K562 (cell line): ENCODE measurements around the gene SULT1A1. TPM values are rescaled to one million over a fixed set of nuclear protein-coding genes. Genes with fewer than 3 reads are reported as not detected.

Experiments used
- ATAC-seq: fragments of 200-7000 bp; cut with Tn5 transposase; 3 replicates; pipeline ENCODE4 v1.9.1; 2020; ENCODE audit warnings: moderate library complexity
- BruUV-seq: library from RNA; stranded (reverse); fragments of 400-500 nt; replicated peaks from 2 replicates; lab custom pipeline; 2021; lab: Mats Ljungman, UMichigan
- CTCF ChIA-PET: fragments of 300-600 bp; formaldehyde crosslinking; extraction: SDS; loops from one replicate; lab custom pipeline; 2021; ENCODE audit warnings: low intra/inter-chr PET ratio; lab: Yijun Ruan, JAX
- POLR2A ChIA-PET: fragments of 300-600, 350-650 bp; sonication (Branson Sonifier 250); formaldehyde crosslinking; extraction: SDS; loops from one replicate; lab custom pipeline; 2021; ENCODE audit warnings: antibody characterized with exemption, inconsistent platforms; lab: Yijun Ruan, JAX
- DNase-seq, 4 experiments: peaks; one replicate each; pipeline versions ENCODE4 v3.0.0 to v3.0.0-alpha.2; 2011 to 2018; ENCODE audit warnings: low spot score in 3 of 4, mixed read lengths in 3 of 4; ENCODE audit errors: extremely low read depth in 1 of 4
- FAIRE-seq: peaks from 2 replicates; lab custom pipeline; 2011; peaks lifted over from hg19 to GRCh38; lab: Jason Lieb, UNC
- H2AFZ ChIP-seq: 2 replicates; pipeline ENCODE4 v1.6.0; 2011; ENCODE audit warnings: low read depth, low read length, control low read depth, inconsistent platforms
- H3K27ac ChIP-seq: fragments of 200-600 bp; 3 replicates; pipeline ENCODE4 v1.8.0; 2011; ENCODE audit warnings: low read depth, mild to moderate bottlenecking, control low read depth, inconsistent platforms, low read length, moderate library complexity, mixed read lengths; ENCODE audit errors: extremely low read depth
- H3K27me3 ChIP-seq, 2 experiments: fragments of 300-600 bp in 1 of 2; 2 replicates in 1 of 2; 3 replicates in 1 of 2; pipeline versions ENCODE4 v1.6.0 to v1.8.0; 2011; ENCODE audit warnings: inconsistent platforms in 2 of 2, low read length in 2 of 2, mild to moderate bottlenecking in 1 of 2, mixed read lengths in 1 of 2, moderate library complexity in 1 of 2; ENCODE audit not compliant: control insufficient read depth in 2 of 2, insufficient read depth in 2 of 2
- H3K36me3 ChIP-seq: fragments of 300-600 bp; 3 replicates; pipeline ENCODE4 v1.8.0; 2011; ENCODE audit warnings: mild to moderate bottlenecking, low read length, inconsistent platforms; ENCODE audit not compliant: control insufficient read depth, insufficient read depth
- H3K4me1 ChIP-seq, 2 experiments: fragments of 200-600 bp in 1 of 2; replicated peaks in 1 of 2; 2 replicates in 1 of 2; 3 replicates in 1 of 2; pipeline versions ENCODE4 v1.5.1 to v1.8.0; 2011; ENCODE audit warnings: inconsistent platforms in 2 of 2, low read length in 2 of 2, mild to moderate bottlenecking in 1 of 2, mixed read lengths in 1 of 2, moderate library complexity in 1 of 2; ENCODE audit not compliant: control insufficient read depth in 2 of 2, insufficient read depth in 2 of 2
- H3K4me2 ChIP-seq: 2 replicates; pipeline ENCODE4 v1.6.1; 2011; ENCODE audit warnings: low read length, control low read depth, inconsistent platforms, mixed read lengths; ENCODE audit not compliant: insufficient read depth
- H3K4me3 ChIP-seq: fragments of 200-600 bp; sonication (generic), shearing (Covaris generic); 2 replicates; pipeline ENCODE4 v1.5.1; 2016; ENCODE audit warnings: control low read depth, inconsistent platforms
- H3K79me2 ChIP-seq: fragments of 200-600 bp; 3 replicates; pipeline ENCODE4 v1.8.0; 2011; ENCODE audit warnings: low read length, inconsistent platforms; ENCODE audit not compliant: control insufficient read depth, insufficient read depth
- H3K9ac ChIP-seq, 2 experiments: 2 replicates each; pipeline versions ENCODE4 v1.6.0 to v1.6.1; 2011; ENCODE audit warnings: low read depth in 2 of 2, low read length in 2 of 2, control low read depth in 1 of 2, inconsistent platforms in 1 of 2, mild to moderate bottlenecking in 1 of 2, mixed read lengths in 1 of 2; ENCODE audit not compliant: insufficient read depth in 1 of 2
- H3K9me1 ChIP-seq: one replicate; pipeline ENCODE4 v1.6.0; 2011; ENCODE audit warnings: inconsistent platforms, mild to moderate bottlenecking, low read length, moderate library complexity; ENCODE audit not compliant: control insufficient read depth, insufficient read depth
- H3K9me3 ChIP-seq: replicated peaks from 2 replicates; pipeline ENCODE4 v1.5.1; 2011; ENCODE audit warnings: low read depth, low read length, inconsistent platforms; ENCODE audit not compliant: control insufficient read depth, insufficient read depth
- H4K20me1 ChIP-seq: replicated peaks from 2 replicates; pipeline ENCODE4 v1.6.1; 2011; ENCODE audit warnings: low read length, inconsistent platforms, mixed read lengths; ENCODE audit not compliant: control insufficient read depth, insufficient read depth
- BDP1 ChIP-seq: IDR thresholded peaks from 3 replicates; pipeline ENCODE4 v1.6.1; 2011; ENCODE audit not compliant: insufficient read length, insufficient read depth
- E2F3 ChIP-seq: fragments of 250-450 bp; sonication (Bioruptor Pico); IDR thresholded peaks from 2 replicates; pipeline ENCODE4 v1.4.0; 2020; ENCODE audit warnings: mild to moderate bottlenecking
- ETV1 ChIP-seq: fragments of 450-650 bp; conservative IDR thresholded peaks from 2 replicates; pipeline ENCODE4 v1.6.1; 2016; ENCODE audit warnings: missing genetic modification characterization, control low read depth, low read depth, missing compliant biosample characterization
- EWSR1 ChIP-seq: fragments of 450-650 bp; IDR thresholded peaks from 2 replicates; pipeline ENCODE4 v1.6.1; 2018; ENCODE audit warnings: borderline replicate concordance, mild to moderate bottlenecking, low read depth, moderate library complexity; ENCODE audit not compliant: partially characterized antibody
- RCOR1 ChIP-seq, 2 experiments: IDR thresholded peaks; 2 replicates each; pipeline ENCODE4 v1.6.1; 2012; ENCODE audit warnings: low read depth in 2 of 2, low read length in 2 of 2, borderline replicate concordance in 1 of 2, improper control_type of control experiment in 1 of 2
- STAG1 ChIP-seq: sonication (generic); formaldehyde crosslinking; IDR thresholded peaks from 2 replicates; pipeline ENCODE4 v1.5.0; 2020; ENCODE audit warnings: missing genetic modification reagents, borderline replicate concordance
- TCF7 ChIP-seq: sonication (generic); IDR thresholded peaks from 2 replicates; pipeline ENCODE4 v1.6.1; 2016; ENCODE audit warnings: antibody characterized with exemption, borderline replicate concordance
- XRCC5 ChIP-seq: fragments of 200-400 bp; formaldehyde crosslinking; IDR thresholded peaks from 2 replicates; pipeline ENCODE4 v1.6.1; 2017; ENCODE audit warnings: low read depth, mild to moderate bottlenecking, low read length
- ZNF354B ChIP-seq: fragments of 250-450 bp; sonication (Bioruptor Pico); IDR thresholded peaks from 2 replicates; pipeline ENCODE4 v1.4.0; 2020
- WGBS: fragments of 100-300 bp; shearing (Covaris generic); methylation state at CpG from one replicate; pipeline ENCODE4 v1.1.6; 2016; ENCODE audit warnings: low coverage, mixed read lengths; ENCODE audit not compliant: insufficient coverage; ENCODE audit errors: missing lambda C conversion rate; 5-methylcytosine and 5-hydroxymethylcytosine counted together
- in situ Hi-C: fragments of 300-500 bp; cut with MboI; formaldehyde crosslinking; loops from 4 replicates; pipeline ENCODE4 v1.15.0; 2018; ENCODE audit warnings: inconsistent platforms, mixed read lengths
- intact Hi-C: fragments of 100-400 bp; cut with micrococcal nuclease; formaldehyde crosslinking; loops from 2 replicates; pipeline ENCODE4 v1.14.2; 2022
- polyA plus RNA-seq, 8 experiments: library from polyadenylated mRNA; depleted of rRNA in 4 of 8; stranded (reverse) in 5 of 8; unstranded in 3 of 8; fragments of >200 nt; fragmentation: Nextera tagmentation in 2 of 8; fragmentation: Illumina TruSeq in 1 of 8; extraction: Ambion mirVana in 2 of 8; extraction: Trizol in 1 of 8; gene quantifications; 2 replicates each; pipeline versions ENCODE4 v1.2.1 to v1.2.3, GENCODE V29; 2011 to 2014; ENCODE audit warnings: inconsistent platforms in 1 of 8, missing spikeins in 1 of 8
- total RNA-seq, 7 experiments: library from RNA; depleted of rRNA in 6 of 7; stranded (reverse); fragments of >200 nt in 6 of 7; fragmentation: Illumina TruSeq in 2 of 7; extraction: Trizol in 2 of 7; gene quantifications; 2 replicates each; pipeline versions ENCODE4 v1.2.1 to v1.2.3, GENCODE V29; 2011 to 2021; ENCODE audit warnings: low replicate concordance in 1 of 7

The SULT1A1 gene
- total and polyA plus RNA-seq, 9 of the 15 experiments (the other 6 are each of a cell fraction or from before 2014, with no cell fraction given): 3.4 to 30.1 (median 16.6) TPM

- no peak overlapping the region for H2AFZ ChIP-seq
- no peaks in the 10 kb centered on the region for H3K9me1 ChIP-seq
- H3K4me2 ChIP-seq: no peak overlapping the region
- no peaks in the 10 kb centered on the region for H3K4me1 ChIP-seq
- ATAC-seq (no peak), FAIRE-seq (no peak), DNase-seq (no peak)
- no TSS peak for BruUV-seq
- H3K9me3 ChIP-seq: no peaks in the 10 kb centered on the region
- CTCF ChIA-PET: no interaction called here
- H3K79me2 ChIP-seq: no peaks in the 10 kb centered on the region
- no peak overlapping the region for H3K27ac ChIP-seq
- no peak overlapping the region for H3K4me3 ChIP-seq
- 82% methylated on average over 6 of the region's 8 CpGs for WGBS
- in situ Hi-C loops: no loop called here
- peak overlapping the region in 1 of 2 experiments; percentile 20; a peak in 1 of 4 replicates for H3K9ac ChIP-seq
- H4K20me1 ChIP-seq: no peaks in the 10 kb centered on the region
- H3K36me3 ChIP-seq: peaks cover 39% of the 10 kb centered on the region; the same call in 2 of the 3 replicates
- no peak for TF ChIP-seq STAG1 (CRISPR knock-in tag)
- no peak for TF ChIP-seq XRCC5
- no peak for TF ChIP-seq ETV1 (tag)
- TF ChIP-seq BDP1: no peak
- TF ChIP-seq ZNF354B (CRISPR knock-in tag): no peak
- TF ChIP-seq RCOR1 (IDR thresholded peaks at IDR 0.05; ENCODE audit: borderline replicate concordance in 1 of 2, low read depth in 2 of 2, low read length in 2 of 2): no peak
- no peak for TF ChIP-seq EWSR1
- TF ChIP-seq E2F3 (CRISPR knock-in tag): no peak
- no peak for TF ChIP-seq TCF7
- POLR2A ChIA-PET: no interaction called here
- intact Hi-C loops: no loop called here
- H3K27me3 ChIP-seq: no peaks in the 10 kb centered on the region
These were observed 20.8 kb downstream of the SULT1A1 start for GRCh38 chr16:28589069-28589468.
